ENCODE data around the gene SUPT3H. TPM values are rescaled to one million over a fixed set of nuclear protein-coding genes. Genes with fewer than 3 reads are reported as not detected.

Gene SUPT3H
- total and polyA plus RNA-seq, 2 of the 8 experiments (the other 6 are each of a cell fraction or from before 2014, with no cell fraction given): 18.8 to 23.0 TPM

GRCh38 chr6:45320349-45320748 is 57.4 kb downstream of the SUPT3H start:
- no peak overlapping the region; the same call in 1 of the 2 replicates for H4K8ac ChIP-seq (ENCODE audit: extremely low read depth, insufficient read depth, low read length)
- H4K91ac ChIP-seq (replicated peaks; ENCODE audit: insufficient read length, low read length): no peak overlapping the region
- no peak overlapping the region for H2BK120ac ChIP-seq (replicated peaks; ENCODE audit: low read depth, low read length)
- no peak overlapping the region for H2BK12ac ChIP-seq (ENCODE audit: low read depth, low read length)
- no peak overlapping the region for H3K14ac ChIP-seq (ENCODE audit: insufficient read length)
- TF ChIP-seq TBP (IDR thresholded peaks at IDR 0.05; ENCODE audit: low read depth, low read length): no peak
- no peak for TF ChIP-seq POU5F1 (IDR thresholded peaks at IDR 0.05; ENCODE audit: low read depth, low read length)
- no peak for TF ChIP-seq GABPA (IDR thresholded peaks at IDR 0.05; ENCODE audit: borderline replicate concordance, insufficient read depth, low read length)
- TF ChIP-seq CBX8 (IDR thresholded peaks at IDR 0.05; ENCODE audit: borderline replicate concordance, low read depth, low read length): no peak
- TF ChIP-seq RXRA (IDR thresholded peaks at IDR 0.05; ENCODE audit: insufficient read depth, low read depth, low read length): no peak
- TF ChIP-seq, protein P1, sequence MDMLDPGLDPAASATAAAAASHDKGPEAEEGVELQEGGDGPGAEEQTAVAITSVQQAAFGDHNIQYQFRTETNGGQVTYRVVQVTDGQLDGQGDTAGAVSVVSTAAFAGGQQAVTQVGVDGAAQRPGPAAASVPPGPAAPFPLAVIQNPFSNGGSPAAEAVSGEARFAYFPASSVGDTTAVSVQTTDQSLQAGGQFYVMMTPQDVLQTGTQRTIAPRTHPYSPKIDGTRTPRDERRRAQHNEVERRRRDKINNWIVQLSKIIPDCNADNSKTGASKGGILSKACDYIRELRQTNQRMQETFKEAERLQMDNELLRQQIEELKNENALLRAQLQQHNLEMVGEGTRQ (IDR thresholded peaks at IDR 0.05; ENCODE audit: low read length): no peak
- no peak for TF ChIP-seq KDM5A (IDR thresholded peaks at IDR 0.05; ENCODE audit: low read length)
- TF ChIP-seq SUZ12 (IDR thresholded peaks at IDR 0.05; ENCODE audit: low read length): no peak
- no peak for TF ChIP-seq SRF (IDR thresholded peaks at IDR 0.05; ENCODE audit: low read depth, low read length)
- TF ChIP-seq, protein P2, sequence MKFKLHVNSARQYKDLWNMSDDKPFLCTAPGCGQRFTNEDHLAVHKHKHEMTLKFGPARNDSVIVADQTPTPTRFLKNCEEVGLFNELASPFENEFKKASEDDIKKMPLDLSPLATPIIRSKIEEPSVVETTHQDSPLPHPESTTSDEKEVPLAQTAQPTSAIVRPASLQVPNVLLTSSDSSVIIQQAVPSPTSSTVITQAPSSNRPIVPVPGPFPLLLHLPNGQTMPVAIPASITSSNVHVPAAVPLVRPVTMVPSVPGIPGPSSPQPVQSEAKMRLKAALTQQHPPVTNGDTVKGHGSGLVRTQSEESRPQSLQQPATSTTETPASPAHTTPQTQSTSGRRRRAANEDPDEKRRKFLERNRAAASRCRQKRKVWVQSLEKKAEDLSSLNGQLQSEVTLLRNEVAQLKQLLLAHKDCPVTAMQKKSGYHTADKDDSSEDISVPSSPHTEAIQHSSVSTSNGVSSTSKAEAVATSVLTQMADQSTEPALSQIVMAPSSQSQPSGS (IDR thresholded peaks at IDR 0.05; ENCODE audit: low read length): no peak
- no peak for TF ChIP-seq SIX5 (IDR thresholded peaks at IDR 0.05; ENCODE audit: low read depth, low read length)
- no peak overlapping the region for H3K4ac ChIP-seq (replicated peaks; ENCODE audit: insufficient read length, low read depth, low read length)
- 89% methylated on average over 4 of the region's 4 CpGs; no CpG with 5 or more reads in 1 of the 2 experiments for WGBS, 2 experiments (ENCODE audit: extremely low coverage in 1 of 2, insufficient coverage in 1 of 2, insufficient read length in 1 of 2, insufficient replicate concordance in 2 of 2, low coverage in 1 of 2, low lambda C conversion rate in 2 of 2, missing lambda C conversion rate in 1 of 2)
- H3K79me1 ChIP-seq (ENCODE audit: low read depth, low read length): peaks cover 2% of the 10 kb centered on the region; the same call in 1 of the 2 replicates
- no peaks in the 10 kb centered on the region for H3K79me2 ChIP-seq (ENCODE audit: control insufficient read depth in 1 of 2, insufficient read depth in 2 of 2, low read length in 2 of 2)
- no peaks in the 10 kb centered on the region for H3K27me3 ChIP-seq (replicated peaks in 1 of 4; ENCODE audit: control insufficient read depth in 3 of 4, extremely low read depth in 1 of 4, insufficient read depth in 3 of 4, low read length in 3 of 4)
- H4K5ac ChIP-seq (ENCODE audit: insufficient read length, low read depth, low read length): no peak overlapping the region
- no peak overlapping the region for H3K27ac ChIP-seq (ENCODE audit: low read depth, low read length)
- no peaks in the 10 kb centered on the region for H4K20me1 ChIP-seq (replicated peaks in 1 of 2; ENCODE audit: control insufficient read depth in 1 of 2, insufficient read depth in 2 of 2, low read length in 2 of 2)
- no peak overlapping the region for H3K9ac ChIP-seq (replicated peaks in 1 of 4; ENCODE audit: extremely low read depth in 1 of 4, low read depth in 3 of 4, low read length in 3 of 4)
- no peaks in the 10 kb centered on the region; the same call in 1 of the 2 replicates for H3K23me2 ChIP-seq (ENCODE audit: low read depth, low read length)
- no peak overlapping the region for H2AFZ ChIP-seq (ENCODE audit: low read length)
- no peak overlapping the region for H2BK5ac ChIP-seq (ENCODE audit: low read depth, low read length)
- no peak overlapping the region for H2AK5ac ChIP-seq (ENCODE audit: low read depth, low read length)
- H3K4me3 ChIP-seq (ENCODE audit: extremely low read depth in 1 of 4, insufficient read depth in 2 of 4, low read depth in 3 of 4, low read length in 4 of 4): no peak overlapping the region
- FAIRE-seq: no peak
- H2BK15ac ChIP-seq (ENCODE audit: low read length): no peak overlapping the region
- no peak overlapping the region for H2BK20ac ChIP-seq (ENCODE audit: low read length)
- ChIA-PET CTCF (ENCODE audit: partially characterized antibody) (no interaction called here), POLR2A (ENCODE audit: partially characterized antibody) (interaction anchor here (0.8 kb wide), 1 partner anchor 19 kb away, joined by 4 read pairs; no protein-coding TSS in a partner anchor)
- H3K9me3 ChIP-seq (ENCODE audit: insufficient read depth in 2 of 2, low read depth in 1 of 2, low read length in 1 of 2): no peaks in the 10 kb centered on the region
- H3K23ac ChIP-seq (ENCODE audit: insufficient read length): no peak overlapping the region
- H3K56ac ChIP-seq (replicated peaks; ENCODE audit: insufficient read length, low read depth, low read length): no peak overlapping the region
- no peak overlapping the region for H3K18ac ChIP-seq (ENCODE audit: extremely low read depth, low read length)
- no peaks in the 10 kb centered on the region for H3K36me3 ChIP-seq (ENCODE audit: control insufficient read depth in 2 of 4, insufficient read depth in 4 of 4, low read length in 3 of 4)
- no peaks in the 10 kb centered on the region for H3K4me1 ChIP-seq (replicated peaks in 1 of 4; ENCODE audit: control insufficient read depth in 3 of 4, insufficient read depth in 4 of 4, low read length in 3 of 4)
- H3K4me2 ChIP-seq (ENCODE audit: insufficient read depth in 1 of 2, low read depth in 2 of 2, low read length in 2 of 2): no peak overlapping the region
- no peak for DNase-seq (ENCODE audit: low read depth in 1 of 2, low spot score in 2 of 2)
